Large intestine (tissue), 3 donors: ENCODE data around the gene THSD4. TPM values are rescaled to one million over a fixed set of nuclear protein-coding genes. Genes with fewer than 3 reads are reported as not detected.

ENCODE experiments used
- DNase-seq, 2 donors: peaks; one replicate each; pipeline versions ENCODE4 v3.0.0 to v3.0.0-alpha.2; 2013
- H3K27ac ChIP-seq: one replicate; pipeline ENCODE4 v1.5.1; 2013; ENCODE audit warnings: low read length
- H3K27me3 ChIP-seq: 2 replicates; pipeline ENCODE4 v1.6.1; 2013; ENCODE audit warnings: low read length; ENCODE audit not compliant: control insufficient read depth, insufficient read depth
- H3K36me3 ChIP-seq: 2 replicates; pipeline ENCODE4 v1.6.1; 2013; ENCODE audit warnings: low read length; ENCODE audit not compliant: control insufficient read depth, insufficient read depth
- H3K4me1 ChIP-seq: one replicate; pipeline ENCODE4 v1.6.1; 2013; ENCODE audit warnings: low read length; ENCODE audit not compliant: control insufficient read depth, insufficient read depth
- H3K4me3 ChIP-seq: one replicate; pipeline ENCODE4 v1.5.1; 2013; ENCODE audit warnings: low read length
- H3K9me3 ChIP-seq: one replicate; pipeline ENCODE4 v1.6.1; 2013; ENCODE audit warnings: mild to moderate bottlenecking, low read depth, low read length, moderate library complexity; ENCODE audit not compliant: control insufficient read depth
- WGBS: methylation state at CpG from one replicate; pipeline ENCODE4 v1.1.5; 2013; ENCODE audit warnings: low lambda C conversion rate; ENCODE audit not compliant: insufficient coverage; 5-methylcytosine and 5-hydroxymethylcytosine counted together
- polyA plus RNA-seq: library from polyadenylated mRNA; unstranded; fragments of 120-200 nt; gene quantifications from one replicate; pipeline ENCODE4 v1.2.1, GENCODE V29; 2013

THSD4 gene
- polyA plus RNA-seq, 1 donor, result 17.5 TPM

DNA sequence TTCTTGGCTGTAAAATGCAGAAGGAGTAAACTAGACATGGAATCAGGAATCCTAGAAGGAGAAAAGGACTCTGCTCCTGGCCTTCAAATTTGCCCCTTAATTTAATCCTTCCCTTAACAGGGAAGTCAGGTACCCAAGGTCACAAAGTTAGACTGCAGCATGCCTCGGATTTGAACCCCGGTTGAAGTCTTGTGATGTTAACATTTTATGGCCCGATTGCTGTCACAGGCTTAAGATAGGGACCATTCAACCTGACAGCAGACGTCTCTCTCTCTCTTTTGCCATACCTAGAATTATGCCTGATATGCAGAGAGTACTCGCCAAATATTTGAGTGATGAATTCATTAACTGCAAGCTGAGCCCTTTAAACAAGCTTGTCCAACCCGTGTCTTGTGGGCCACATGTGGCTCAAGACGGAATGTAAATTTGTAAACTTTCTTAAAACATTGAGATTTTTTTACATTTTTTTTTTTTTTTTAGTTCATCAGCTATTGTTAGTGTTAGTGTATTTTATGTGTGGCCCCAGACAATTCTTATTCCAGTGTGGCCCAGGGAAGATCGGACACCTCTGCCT lies 217.2 kb downstream of the THSD4 start:
- Histone ChIP-seq H3K27me3 (no peaks in the 10 kb centered on the region), H3K4me3 (peak overlapping the region; percentile 10), H3K27ac (peak overlapping the region; percentile 83), H3K4me1 (peaks cover 44% of the 10 kb centered on the region), H3K9me3 (peaks cover 3% of the 10 kb centered on the region), H3K36me3 (no peaks in the 10 kb centered on the region)
- WGBS, result no CpG with 5 or more reads among the region's 8 CpGs
- DNase-seq, result peak; percentile 56 to 75

DNA sequence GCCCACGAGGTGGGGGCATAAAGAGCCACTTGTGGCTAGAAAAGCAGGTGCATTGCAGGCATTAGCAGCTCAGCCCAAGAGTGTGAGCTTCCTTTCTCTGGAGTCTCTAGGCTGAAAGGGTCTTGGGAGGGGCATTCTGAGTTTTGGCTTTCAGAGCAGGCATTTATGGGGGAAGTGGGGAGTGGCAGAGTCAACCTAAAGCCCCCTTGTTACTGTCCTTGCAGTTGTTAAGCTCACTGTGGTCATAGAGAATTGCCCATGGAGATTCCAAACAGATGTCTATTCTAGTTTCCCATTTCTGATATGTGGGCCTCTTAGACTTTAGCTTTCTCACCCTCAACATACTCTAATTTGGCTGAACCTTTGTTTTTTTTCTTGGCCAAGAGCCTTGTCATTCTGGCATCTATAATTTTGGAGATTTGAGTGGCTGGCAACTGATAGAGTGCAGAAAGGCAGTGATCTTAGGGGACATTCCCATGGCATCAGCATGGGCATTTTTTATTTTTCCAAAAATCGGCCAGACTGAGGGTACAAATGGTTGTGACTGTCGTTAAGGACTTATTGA lies 217.9 kb downstream of the THSD4 start:
- H3K9me3 ChIP-seq, result peaks cover 3% of the 10 kb centered on the region
- DNase-seq, result no peak
- no peaks in the 10 kb centered on the region for H3K27me3 ChIP-seq
- no CpG with 5 or more reads among the region's 3 CpGs for WGBS
- H3K4me3 ChIP-seq, result peak overlapping the region; percentile 10
- H3K4me1 ChIP-seq, result peaks cover 39% of the 10 kb centered on the region
- peak overlapping the region; percentile 65 for H3K27ac ChIP-seq
- H3K36me3 ChIP-seq, result no peaks in the 10 kb centered on the region

DNA sequence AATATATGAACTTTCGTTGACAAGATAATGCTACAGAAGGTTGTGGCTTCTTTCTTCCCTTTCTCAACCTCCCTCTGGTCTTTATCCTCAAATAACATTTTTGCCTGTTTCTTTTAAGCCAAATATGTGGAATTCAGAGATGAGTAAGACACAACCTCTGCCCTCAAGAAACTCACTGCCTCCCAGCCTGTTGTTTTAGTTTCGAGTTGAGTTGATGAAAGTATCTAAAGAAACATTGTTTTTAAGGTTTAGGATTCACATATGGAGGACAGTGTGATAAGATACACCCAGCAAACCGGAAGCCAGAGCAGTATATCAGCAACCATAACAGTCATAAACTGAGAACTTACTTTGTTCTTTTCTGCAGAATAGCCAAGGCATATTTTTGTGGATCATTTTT lies 218.6 kb downstream of the THSD4 start:
- WGBS, result 25% methylated on average over 1 of the region's 3 CpGs
- H3K36me3 ChIP-seq, result no peaks in the 10 kb centered on the region
- H3K4me1 ChIP-seq, result peaks cover 36% of the 10 kb centered on the region
- H3K9me3 ChIP-seq, result peaks cover 3% of the 10 kb centered on the region
- no peak for DNase-seq
- H3K27ac ChIP-seq, result peak overlapping the region; percentile 65
- H3K27me3 ChIP-seq, result no peaks in the 10 kb centered on the region
- H3K4me3 ChIP-seq, result no peak overlapping the region

DNA sequence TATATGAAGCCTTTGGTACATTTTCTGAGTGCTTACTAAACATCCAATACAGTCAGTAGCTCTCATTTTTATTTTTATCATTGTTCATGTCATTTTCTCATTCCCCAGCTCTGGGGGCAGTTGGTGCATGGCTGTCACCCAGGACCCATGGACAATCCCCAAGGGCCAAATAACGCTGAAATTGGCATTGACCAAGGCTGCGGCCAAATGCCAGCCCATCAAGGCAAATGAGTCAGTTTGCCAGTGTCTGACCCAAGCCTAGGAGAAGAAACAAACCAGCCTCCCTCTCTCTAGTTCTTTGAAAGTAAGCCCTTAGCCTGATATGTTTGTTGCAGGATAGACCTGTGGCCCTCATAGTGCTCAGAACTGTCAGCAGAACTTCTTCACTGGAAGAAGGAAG lies 219.2 kb downstream of the THSD4 start:
- no CpG with 5 or more reads among the region's 2 CpGs for WGBS
- DNase-seq, result no peak
- Histone ChIP-seq H3K27me3 (no peaks in the 10 kb centered on the region), H3K4me3 (no peak overlapping the region), H3K36me3 (no peaks in the 10 kb centered on the region), H3K9me3 (no peaks in the 10 kb centered on the region), H3K4me1 (peaks cover 30% of the 10 kb centered on the region), H3K27ac (no peak overlapping the region)

DNA sequence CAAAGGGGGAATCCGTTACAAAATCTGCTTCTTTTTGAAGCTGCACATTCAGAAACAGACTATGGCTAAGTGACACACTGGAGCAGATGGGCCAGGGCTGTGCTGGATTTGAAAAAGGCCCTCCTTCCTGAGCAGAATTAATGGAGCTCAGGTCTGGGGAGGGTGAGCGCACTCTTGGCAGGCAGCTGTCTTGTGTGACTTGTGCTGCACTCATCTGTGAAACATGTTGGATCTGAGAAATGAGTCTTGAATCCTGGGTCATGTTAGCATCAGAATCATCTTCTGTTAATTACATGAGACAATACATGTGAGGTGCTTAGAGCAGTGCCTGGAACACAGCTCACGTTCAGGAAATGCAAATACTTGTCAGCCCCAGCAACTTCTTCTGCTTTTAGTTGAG lies 219.6 kb downstream of the THSD4 start:
- Histone ChIP-seq H3K4me1 (peaks cover 25% of the 10 kb centered on the region), H3K9me3 (no peaks in the 10 kb centered on the region), H3K27me3 (no peaks in the 10 kb centered on the region), H3K27ac (no peak overlapping the region), H3K4me3 (no peak overlapping the region), H3K36me3 (no peaks in the 10 kb centered on the region)
- no CpG with 5 or more reads among the region's 3 CpGs for WGBS
- DNase-seq, result no peak

DNA sequence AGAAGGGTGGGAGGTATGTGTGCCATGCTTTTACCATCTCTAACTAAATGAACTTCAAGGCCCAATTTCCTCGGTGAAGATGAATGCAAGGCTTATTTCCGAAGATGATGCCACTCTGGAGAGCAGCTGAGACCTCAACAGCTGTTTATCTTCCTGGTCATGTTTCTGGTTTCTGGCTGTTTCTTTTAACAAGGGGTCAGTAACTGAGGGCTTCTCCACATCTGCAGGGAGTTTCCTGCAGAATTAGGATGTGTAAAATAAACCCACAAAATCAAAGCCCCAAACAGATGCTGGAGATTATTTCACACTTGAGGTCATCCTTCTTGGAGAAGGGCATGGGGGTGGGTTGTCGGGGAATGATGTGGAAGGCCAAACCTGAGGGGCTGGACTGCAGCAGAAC lies 220.3 kb downstream of the THSD4 start:
- no CpG with 5 or more reads among the region's 3 CpGs for WGBS
- H3K4me3 ChIP-seq, result no peak overlapping the region
- no peak for DNase-seq
- H3K9me3 ChIP-seq, result no peaks in the 10 kb centered on the region
- peaks cover 22% of the 10 kb centered on the region for H3K4me1 ChIP-seq
- no peaks in the 10 kb centered on the region for H3K36me3 ChIP-seq
- H3K27ac ChIP-seq, result no peak overlapping the region
- H3K27me3 ChIP-seq, result no peaks in the 10 kb centered on the region

DNA sequence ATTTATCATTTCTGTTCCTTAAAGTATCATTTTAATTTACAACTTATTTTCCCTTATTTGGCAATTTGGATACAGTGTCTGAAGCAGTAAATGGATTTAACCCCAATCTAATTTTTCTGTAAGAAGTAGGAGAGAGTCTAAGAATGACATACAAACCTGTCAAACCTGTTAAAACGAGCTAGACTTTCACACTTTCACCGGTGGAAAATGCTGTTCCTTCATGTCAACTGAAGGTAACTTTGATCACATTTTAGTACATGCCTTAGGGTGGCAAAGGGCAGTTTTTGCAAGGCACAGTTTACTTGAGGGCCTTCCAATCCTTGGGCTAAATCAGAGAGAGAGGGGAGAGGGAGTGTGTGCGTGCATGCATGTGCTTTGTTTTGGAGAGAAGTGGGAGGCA lies 221.4 kb downstream of the THSD4 start:
- no peak overlapping the region for H3K4me3 ChIP-seq
- 20% methylated on average over 1 of the region's 3 CpGs for WGBS
- no peaks in the 10 kb centered on the region for H3K27me3 ChIP-seq
- no peak overlapping the region for H3K27ac ChIP-seq
- H3K9me3 ChIP-seq, result no peaks in the 10 kb centered on the region
- H3K36me3 ChIP-seq, result no peaks in the 10 kb centered on the region
- H3K4me1 ChIP-seq, result peaks cover 15% of the 10 kb centered on the region
- peak in 1 of 2 donors; percentile 39 for DNase-seq

DNA sequence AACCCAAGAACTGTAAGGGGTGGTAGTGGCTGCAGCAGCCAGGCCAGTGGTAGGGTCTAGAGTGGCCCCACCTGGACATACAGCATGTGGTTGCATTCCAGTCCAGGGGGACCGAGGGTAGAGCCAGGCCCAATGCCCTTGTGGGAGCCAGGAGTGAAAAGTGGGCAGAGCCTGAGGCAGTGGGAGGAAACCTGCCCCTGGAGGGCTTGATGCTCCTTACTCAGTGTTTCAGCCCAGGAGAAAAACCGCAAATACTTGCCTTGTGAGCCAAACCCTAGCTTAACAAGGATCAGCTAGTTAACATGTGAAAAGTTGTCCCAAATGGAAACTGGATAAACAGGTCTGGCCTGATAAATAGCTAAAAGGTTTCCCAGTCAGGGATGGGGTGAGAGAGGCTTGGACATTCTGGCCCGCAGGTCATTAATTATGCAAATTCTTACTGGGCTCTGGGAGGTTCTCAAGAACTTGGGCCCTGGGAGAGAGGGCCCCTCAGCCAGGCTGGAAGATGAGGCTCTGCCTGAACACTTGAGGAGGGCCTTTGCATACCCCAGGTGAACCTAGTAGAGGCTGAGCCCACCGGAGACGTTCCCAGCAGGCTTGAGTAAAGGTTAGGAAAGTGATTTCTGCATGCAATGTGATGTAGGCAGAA lies 222.1 kb downstream of the THSD4 start:
- no peak for DNase-seq
- Histone ChIP-seq H3K9me3 (no peaks in the 10 kb centered on the region), H3K27ac (no peak overlapping the region), H3K27me3 (no peaks in the 10 kb centered on the region), H3K36me3 (no peaks in the 10 kb centered on the region), H3K4me3 (no peak overlapping the region), H3K4me1 (peaks cover 9% of the 10 kb centered on the region)
- WGBS, result no CpG with 5 or more reads among the region's 5 CpGs

DNA sequence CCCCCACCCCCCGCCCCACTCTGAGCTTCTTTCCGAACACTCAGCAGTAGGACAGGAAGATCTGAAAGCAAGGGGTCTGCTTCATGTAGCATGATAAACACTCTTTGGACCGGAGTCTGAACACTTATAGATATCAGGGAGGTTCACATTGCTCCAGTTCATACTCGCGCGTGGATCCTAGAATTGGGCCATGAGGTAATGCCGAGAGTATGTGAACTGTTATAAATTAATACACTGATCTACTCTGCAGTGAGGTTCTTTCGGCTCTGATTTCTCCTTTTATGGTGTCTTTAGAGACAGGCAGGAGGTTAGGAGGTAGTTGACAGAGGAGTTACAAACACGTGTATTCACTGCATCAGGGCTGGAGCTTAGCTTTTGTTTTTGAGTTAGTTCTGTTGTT lies 223.0 kb downstream of the THSD4 start:
- DNase-seq, result no peak
- no peaks in the 10 kb centered on the region for H3K9me3 ChIP-seq
- H3K4me1 ChIP-seq, result peaks cover 4% of the 10 kb centered on the region
- no peaks in the 10 kb centered on the region for H3K36me3 ChIP-seq
- no peak overlapping the region for H3K27ac ChIP-seq
- no peak overlapping the region for H3K4me3 ChIP-seq
- WGBS, result no CpG with 5 or more reads among the region's 9 CpGs
- H3K27me3 ChIP-seq, result no peaks in the 10 kb centered on the region

DNA sequence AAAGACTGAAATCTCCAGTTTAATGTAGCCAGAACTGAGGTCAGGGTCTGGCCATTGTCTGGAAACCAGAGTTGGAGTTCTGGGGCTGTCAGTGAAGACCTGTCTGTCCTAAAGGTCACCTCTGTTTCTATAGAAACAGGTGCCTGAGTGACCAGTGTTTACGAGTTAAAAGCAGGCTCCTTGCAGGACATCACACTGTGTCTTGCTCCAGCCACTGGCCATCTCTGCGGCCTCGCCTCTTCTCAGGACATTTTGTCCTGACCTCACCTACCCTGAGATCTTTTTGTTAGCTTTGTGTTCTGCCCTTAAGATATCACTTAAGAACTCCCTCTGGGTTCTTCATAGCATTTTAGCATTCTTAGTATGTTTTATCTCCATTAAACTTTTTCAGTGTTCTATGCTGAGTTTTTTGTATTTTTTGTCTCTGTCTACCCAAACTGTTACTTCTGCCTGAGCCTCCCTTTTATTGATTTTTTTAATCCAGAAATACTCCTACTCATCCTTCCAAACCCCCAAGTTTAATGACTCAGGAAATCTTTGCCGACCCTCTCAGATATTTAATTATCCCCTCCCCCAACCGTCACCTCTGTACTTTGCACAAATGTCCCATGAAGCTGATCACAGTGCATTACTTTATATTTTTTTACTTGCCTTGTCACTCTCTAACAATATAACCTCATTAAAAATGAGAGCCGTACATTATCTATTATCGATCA lies 223.7 kb downstream of the THSD4 start:
- DNase-seq, result no peak
- 60% methylated on average over 1 of the region's 7 CpGs for WGBS
- H3K4me3 ChIP-seq, result no peak overlapping the region
- H3K27ac ChIP-seq, result no peak overlapping the region
- H3K9me3 ChIP-seq, result no peaks in the 10 kb centered on the region
- H3K36me3 ChIP-seq, result no peaks in the 10 kb centered on the region
- no peaks in the 10 kb centered on the region for H3K27me3 ChIP-seq
- H3K4me1 ChIP-seq, result peaks cover 4% of the 10 kb centered on the region
